ENCODE measurements around the gene FBXO4.

FBXO4 gene, protein sequence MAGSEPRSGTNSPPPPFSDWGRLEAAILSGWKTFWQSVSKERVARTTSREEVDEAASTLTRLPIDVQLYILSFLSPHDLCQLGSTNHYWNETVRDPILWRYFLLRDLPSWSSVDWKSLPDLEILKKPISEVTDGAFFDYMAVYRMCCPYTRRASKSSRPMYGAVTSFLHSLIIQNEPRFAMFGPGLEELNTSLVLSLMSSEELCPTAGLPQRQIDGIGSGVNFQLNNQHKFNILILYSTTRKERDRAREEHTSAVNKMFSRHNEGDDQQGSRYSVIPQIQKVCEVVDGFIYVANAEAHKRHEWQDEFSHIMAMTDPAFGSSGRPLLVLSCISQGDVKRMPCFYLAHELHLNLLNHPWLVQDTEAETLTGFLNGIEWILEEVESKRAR

DNA sequence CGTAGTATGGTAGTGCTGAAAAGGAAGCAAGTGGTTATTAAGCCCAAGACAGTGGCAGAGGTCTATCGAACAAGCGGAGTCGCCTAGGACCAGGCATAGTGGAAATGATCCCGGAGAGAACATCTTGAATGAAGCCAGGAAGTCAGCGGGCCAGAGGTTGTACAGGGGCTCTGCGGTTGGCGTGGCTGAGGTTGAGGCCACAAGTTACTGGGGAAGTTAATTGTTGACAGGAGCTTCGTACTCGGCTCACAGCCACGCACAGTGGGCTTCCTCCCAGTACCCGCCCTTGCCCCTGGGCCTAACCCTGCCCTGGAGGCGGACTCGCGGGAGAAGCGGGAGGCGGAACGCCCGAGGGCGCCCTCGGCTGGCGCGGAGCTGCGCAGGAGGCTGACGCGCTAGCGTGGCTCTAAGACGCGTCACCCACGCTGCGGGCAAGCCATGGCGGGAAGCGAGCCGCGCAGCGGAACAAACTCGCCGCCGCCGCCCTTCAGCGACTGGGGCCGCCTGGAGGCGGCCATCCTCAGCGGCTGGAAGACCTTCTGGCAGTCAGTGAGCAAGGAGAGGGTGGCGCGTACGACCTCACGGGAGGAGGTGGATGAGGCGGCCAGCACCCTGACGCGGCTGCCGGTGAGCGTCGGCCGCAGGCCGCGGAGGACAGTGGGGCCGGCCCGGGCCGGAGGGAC, at the start of gene FBXO4:
Gene FBXO4 (plus strand): TSS at position 410 of the 683 bp plus-strand sequence. CDS start 29 bp downstream, at position 439.
- DNase-seq (ENCODE audit: low read depth): peak; percentile 74

DNA sequence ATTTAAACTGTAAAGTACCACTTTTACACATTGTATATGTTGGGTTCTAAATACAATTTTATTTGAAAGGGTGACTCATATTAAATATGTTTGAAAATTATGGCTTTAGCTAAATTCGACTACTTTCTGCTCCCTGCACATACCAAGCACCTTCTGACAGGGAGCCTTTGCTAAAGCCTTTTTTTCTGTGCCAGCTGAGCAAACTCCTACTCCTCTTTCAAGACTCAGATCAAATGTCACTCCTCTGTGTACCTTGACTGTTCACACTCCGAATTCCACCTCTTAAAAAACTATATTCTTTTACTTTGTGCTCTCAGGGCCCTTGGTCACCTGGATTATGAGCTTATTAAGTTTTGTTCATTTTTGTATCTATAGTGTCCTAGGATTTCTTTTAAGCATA, 48.4 kb upstream of the FBXO4 start:
- DNase-seq (ENCODE audit: low read depth): no peak

DNA sequence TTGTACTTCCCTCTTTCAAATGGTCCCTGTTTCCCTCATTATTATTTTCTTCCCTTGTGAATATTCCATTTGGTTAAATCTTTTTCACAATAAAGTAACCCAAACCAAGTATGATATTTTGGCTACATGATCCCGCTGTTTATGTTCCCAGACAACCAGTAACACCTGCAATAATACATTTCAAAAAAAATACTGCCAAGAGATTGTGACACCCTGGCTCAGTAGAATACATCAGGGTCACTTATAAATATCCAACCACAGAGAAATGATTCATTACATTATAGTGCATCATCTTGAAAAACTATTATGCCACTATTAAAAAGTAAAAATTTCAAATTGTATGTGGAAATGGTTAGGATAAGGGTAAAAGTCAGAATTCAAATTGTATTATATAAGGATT, 47.7 kb upstream of the FBXO4 start:
- DNase-seq (ENCODE audit: low read depth): no peak

DNA sequence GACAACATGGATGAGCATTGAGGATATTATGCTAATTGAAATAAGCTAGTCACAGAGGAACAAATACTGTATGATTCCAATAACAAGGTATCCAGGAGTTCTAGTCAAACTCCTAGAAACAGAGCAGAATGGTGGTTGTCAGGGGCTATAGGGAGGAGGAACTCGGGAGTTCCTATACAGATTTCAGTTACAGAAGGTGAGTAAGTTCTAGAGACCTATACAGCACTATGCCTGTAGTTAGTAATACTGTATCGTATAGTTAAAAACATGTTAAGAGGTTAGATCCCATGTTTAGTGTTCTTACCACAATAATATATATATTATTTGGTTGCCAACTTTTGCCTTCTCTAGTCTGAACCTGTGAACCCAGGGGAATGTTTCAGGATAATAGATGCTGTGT, 46.9 kb upstream of the FBXO4 start:
- no peak for DNase-seq (ENCODE audit: low read depth)

DNA sequence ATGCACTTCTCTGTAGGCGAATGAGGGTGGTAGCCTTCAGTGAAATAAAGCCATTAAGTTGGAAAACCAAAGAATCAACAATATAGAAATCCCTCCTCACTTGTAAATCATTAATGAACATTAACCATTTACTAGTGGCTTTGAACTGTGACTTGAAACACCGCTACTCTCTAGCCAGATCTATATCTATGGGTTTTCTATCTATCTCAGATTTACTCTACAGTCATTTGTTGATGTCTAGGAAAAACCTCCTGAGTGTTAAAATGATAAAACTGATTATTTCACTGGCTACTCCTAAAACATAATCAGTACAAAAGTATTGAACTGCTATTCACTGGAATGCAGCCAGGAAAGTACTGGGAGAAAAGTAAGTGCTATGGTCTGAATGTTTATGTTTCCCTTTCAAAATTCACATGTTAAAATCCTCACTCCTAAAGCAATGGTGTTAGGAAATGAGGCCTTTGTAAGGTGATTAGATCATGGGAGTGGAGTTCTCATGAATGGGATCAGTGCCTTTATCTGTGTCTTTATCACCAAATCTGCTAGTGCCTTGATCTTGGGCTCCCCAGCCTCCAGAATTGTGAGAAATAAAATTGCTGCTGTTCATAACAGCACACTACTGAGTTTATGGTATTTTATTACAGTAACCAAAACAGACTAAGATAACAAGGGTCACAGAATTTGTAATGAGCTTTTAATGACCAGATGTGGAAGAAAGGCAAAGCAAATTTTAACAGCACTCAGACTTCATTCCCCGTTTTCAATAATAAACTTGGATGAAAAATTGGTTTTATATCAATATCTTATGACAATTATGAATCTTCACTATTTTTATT, 46.2 kb upstream of the FBXO4 start:
- DNase-seq (ENCODE audit: low read depth): no peak

DNA sequence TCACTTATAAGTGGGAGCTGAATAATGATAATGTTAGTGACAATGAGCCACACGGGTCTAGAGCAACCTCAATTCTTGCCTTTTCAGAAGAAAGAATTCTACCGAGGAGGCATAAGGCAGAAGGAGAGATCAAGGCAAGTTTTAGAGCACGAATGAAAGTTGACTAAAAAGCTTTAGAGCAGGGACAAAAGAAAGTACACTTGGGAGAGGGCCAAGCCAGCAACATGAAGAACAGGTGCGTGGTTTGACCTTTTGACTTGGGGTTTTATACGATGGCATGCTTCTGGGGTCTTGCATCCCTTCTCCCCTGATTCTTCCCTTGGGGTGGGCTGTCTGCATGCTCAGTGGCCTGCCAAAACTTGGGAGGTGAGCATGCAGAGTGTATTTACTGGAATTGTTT, 42.3 kb upstream of the FBXO4 start:
- no peak for DNase-seq (ENCODE audit: low read depth)

DNA sequence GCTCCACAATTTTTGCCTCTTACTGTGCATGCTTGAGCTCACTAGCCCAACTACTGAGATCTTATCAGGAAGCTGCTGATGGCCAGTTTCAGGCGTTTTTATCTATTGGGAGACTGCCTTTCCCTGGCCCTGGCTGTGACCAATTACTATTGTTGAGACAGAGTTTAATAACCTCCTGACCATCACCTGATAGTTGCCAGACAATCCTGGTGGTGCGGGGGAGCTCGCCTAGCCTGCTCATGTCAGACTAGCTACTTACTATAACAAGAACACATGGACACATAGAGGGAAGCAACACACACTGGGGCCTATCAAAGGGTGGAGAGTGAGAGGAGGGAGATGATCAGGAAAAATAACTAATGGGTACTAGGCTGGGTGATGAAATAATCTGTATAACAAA, 41.8 kb upstream of the FBXO4 start:
- no peak for DNase-seq (ENCODE audit: low read depth)

DNA sequence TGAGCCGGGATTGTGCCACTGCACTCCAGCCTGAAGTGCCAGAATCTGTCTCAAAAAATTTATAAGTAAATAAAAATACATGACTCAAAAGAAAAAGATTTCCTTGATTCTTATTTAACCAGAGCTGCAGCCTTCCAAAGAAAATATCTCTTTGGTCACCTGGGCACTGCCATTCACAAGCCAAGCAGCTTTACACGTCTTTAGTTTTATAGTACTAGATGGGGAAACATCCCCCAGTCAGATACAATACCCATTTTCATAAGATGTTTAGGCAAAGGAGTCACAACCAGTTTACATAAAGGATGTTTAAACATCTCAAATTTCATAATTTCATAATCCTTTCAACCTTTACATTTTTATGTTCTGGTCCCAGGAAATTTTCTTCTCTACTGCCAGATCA, 41.1 kb upstream of the FBXO4 start:
- no peak for DNase-seq (ENCODE audit: low read depth)

DNA sequence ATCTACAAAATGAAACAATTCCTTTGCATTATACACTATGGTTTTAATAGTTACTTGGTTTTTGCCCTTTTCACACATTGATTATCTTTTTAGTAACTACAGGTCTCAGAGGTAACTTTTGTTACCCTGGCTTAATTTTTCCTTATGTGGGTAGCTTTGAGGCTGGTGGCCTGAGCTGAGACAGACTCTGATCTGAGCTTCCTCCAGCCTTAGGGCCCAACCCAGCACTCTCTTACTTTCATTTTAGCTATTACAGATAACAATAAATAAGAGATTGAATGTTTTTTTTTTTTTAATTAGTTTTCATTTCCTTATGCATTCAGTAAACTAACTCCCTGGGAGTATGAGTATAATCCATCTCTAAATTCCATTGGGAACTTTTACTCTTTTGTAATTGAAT, 39.8 kb upstream of the FBXO4 start:
- no peak for DNase-seq (ENCODE audit: low read depth)

DNA sequence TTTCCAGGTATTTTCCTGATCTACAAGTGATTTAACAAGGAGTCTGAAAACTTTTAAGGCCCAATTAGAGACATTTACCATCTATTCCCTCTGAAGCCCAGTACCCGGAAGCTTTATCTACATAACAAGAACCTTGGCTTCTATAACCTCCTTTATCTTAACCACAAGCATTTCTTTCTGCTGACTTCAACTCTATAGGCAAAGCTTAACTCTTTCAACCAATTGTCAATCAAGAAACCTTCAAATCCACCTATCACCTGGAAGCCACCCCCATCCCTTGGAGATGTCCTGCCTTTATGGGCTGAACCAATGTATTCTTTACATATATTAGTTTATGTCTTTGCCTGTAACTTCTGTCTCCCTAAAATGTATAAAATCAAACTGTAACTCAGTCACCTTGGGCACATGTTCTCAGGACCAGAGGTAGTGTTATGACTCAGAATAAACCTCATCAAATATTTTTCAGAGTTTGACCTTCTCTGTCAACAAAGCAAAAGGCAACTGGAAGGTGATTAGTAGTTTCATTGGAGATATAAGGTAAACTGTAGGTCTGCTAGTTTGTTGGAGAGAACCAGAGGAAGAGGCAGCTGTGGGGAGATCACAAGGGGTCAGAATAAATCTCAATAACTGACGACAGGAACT, 33.9 kb upstream of the FBXO4 start:
- no peak for DNase-seq (ENCODE audit: low read depth)

DNA sequence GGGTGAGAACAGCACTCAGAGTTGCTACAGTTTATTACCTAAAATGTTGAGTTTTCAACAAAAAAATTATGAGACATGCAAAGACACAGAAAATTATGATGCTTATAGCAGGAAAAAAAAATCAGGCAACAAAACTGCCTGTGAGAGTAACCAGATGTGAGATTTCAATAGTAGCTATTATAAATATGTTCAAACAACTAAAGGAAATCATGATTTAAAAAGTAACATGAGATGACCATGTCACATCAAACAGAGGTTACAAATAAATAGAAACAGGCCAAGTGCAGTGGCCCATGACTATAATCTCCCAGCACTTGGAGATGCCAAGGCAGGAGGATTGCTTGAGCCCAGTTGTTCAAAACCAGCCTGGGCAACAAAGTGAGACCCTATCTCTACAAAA, 33.0 kb upstream of the FBXO4 start:
- no peak for DNase-seq (ENCODE audit: low read depth)

DNA sequence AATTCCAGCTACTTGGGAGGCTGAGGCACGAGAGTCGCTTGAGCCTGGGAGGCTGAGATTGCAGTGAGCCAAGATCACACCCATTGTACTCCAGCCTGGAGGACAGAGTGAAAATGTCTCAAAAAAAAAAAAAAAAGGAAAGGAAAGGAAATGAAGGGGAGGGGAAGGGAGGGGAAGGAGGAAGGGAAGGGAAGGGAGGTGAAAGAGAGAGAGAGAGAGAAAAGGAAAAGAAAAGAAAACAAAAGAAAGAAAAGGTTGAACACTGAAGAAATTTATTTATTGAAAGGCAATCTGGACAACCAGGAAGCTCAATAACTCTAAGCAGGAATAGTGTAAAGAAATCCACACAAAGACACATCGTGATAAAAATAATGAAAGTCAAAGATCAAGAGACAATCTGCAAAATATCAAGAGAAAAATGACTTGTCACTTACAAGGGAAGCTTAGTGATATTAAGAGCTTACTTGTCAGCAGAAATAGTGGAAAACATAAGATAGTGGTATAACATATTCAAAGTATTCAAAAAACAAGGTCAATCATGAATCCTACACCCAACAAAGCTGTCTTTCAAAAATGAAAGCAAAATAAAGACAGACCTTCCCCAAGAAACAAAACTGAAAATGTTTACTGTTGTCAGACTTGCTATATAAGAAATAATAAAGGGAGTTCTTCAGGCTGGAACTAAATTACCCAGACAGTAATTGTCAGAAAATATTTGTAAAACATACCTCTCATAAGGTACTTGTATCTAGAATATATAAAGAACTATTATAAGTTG, 31.8 kb upstream of the FBXO4 start:
- no peak for DNase-seq (ENCODE audit: low read depth)

DNA sequence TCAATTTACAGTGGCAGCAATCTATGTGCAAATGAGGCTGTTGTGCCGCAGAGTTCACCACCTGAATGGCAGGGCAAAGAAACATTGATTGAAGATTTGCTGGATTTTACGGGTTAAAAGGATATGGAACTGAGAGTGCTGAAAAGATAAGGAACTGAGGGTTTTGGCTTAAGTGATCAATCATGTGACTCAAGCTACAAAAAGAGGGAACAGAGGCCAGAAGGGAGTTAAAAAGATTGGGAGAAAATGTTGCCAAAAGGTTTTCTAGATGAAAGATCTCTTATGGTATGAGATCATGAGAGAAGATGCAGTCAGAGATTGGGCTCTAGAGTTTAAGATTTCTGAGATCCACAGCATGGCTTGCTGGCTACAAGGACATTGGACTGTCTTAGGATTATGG, 28.9 kb upstream of the FBXO4 start:
- DNase-seq (ENCODE audit: low read depth): no peak

DNA sequence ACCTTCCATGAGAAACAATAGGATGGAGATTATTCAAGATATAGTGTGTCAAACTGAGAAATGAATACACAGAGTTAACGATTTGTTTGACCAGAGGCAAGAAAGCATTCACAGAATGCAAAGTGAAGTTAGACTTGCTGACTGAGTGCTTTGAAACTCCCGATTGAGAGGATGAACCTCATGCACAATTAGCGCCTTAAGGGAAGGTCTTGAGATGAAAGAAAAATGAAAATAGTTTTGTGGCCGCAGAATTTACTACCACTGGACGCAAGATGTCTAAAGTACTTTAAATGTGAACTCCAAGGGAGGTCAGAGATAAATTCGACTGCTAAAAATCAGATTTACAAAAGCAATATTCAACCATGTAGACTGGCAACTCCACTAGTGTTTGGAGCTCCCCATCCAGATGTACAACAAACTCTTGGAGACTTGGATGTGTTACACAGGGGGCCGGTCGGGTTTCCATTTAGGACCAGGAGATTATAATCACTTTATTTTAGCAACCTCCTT, 21.6 kb upstream of the FBXO4 start:
- DNase-seq (ENCODE audit: low read depth): no peak

DNA sequence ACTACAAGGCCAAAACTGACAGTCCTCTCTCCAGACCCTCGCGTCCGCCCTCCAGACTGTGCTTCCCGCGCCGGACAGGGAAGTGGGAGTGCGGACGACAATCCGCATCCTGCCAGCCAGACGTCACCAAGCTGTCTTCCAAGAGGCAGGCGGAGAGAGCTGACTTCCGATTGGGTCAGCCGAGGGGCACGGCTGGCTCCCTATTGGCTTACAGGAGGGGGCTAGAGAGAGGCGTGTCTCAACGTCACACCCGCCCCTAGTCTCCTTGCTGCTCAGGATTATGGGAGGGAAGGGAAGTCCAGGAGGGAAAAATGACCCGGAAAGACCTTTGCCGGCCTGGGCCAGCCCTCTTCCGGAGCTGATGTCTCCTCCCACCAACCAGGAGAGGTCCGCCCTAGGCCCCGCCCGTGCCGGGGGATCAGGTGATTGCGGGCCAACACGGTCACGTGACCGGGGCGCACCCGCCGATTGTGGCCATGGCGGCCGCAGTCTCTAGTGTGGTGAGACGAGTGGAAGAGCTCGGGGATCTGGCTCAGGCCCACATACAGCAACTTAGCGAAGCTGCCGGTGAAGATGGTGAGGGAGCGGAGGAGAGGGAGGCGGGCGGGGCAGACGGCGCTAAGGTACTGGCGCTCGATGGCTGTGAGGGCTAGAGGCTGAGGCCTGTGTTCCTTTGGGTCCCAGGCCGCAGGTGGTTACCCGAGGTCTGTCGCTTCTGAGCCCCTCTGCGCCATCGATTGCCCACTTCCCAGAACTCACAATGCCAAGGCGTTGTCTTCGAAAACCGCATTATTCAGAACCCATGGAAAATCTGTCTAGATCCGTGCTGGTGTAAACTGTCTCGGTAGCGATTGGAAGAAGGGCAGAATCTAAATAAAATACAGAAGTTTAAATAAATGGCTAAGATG, 20.9 kb upstream of the FBXO4 start, which contains the start of gene RIMOC1:
Gene RIMOC1 (plus strand): TSS at position 453 of the 908 bp plus-strand sequence. CDS start 24 bp downstream, at position 477.
- peak; percentile 99 for DNase-seq (ENCODE audit: low read depth)

DNA sequence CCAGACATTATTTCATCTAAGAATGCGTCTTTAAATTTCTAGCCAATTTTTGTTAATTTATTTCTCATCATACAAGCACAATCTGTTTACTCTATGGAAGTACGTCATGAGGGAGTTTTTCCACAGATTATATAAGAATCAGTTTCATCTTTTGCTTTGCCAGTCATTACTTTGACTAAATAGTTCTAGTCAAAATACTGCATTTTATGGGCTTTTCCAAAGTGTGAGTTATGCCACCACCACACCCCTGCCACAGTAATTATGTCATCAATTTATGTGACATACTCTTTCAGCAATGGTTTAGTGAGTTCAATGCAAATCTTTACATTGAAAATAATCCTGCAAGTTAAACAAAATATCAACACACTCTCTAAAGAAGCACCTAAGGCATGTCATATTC, 18.9 kb upstream of the FBXO4 start:
- DNase-seq (ENCODE audit: low read depth): no peak

DNA sequence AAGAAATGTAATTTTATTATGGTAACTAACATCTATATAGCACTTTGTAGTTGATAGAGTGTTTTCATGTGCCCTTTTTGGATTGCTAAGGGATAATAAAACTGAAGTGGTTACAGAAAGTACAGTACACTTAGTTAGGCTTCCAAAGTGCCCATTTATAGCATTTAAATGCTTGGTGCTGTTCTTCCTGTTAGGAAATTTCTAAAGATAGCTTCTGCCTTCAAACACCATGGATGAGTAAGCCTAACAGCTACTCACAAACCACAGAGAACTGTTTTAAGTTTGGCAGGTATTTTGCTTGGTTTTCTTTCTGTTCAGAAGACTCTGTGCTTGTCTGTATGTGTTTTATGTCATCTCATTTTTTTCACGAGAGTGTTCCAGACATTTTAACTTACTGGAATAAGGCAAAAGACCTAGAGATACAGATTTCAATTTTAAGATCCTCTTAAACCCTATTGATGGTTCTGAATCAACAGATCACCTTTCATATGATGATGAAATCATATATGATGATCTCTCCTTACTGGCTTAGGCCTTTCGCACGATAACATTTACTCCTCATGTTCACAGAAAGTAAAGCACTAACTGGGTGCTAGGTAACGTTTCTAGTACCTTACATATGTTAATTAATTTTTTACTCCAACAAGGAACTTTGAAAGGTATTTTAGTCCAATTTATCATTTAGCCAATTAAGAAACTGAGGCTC, 16.6 kb upstream of the FBXO4 start:
- no peak for DNase-seq (ENCODE audit: low read depth)

DNA sequence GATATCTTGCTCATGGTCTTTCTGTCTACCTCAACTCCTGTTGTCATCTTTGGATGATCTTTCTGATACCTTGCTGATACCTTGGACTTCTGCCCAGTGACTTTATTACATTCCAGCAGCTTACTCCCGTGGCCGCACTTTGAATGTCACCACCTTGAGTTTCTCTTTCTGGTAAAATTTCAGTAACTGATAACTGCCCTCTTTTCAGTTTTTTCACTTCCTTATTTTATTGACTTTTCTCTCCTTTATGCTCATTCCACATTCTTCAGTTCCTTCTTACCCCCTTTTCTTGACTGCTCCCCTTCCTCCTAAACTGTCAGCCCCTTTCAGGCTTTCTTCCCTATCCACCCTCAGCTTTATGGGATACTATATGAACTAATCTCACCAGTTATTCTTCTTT, 7.0 kb upstream of the FBXO4 start:
- no peak for DNase-seq (ENCODE audit: low read depth)

DNA sequence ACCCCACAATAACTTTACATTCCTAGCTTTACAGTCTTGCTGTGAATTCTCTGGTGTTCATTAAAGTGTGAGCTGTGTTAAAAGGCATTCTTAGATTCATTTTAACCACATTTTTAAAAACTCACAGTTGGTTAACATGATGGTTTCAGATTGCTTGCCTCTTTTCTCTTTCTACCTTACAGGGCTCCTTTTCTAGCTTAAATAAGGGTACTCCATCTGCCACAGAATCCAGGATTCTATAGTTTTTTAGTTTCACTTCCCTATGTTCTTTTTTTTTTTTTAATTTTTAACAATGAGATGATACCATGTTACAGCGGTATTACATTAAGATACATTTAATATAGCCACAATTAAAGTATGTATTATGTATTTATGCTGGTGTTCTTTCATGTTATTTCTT, 3.9 kb upstream of the FBXO4 start:
- no peak for DNase-seq (ENCODE audit: low read depth)

All from fibroblast of the conjunctiva (primary cell).